H1 (cell line): ENCODE results near the gene SLC2A10.

Experiments
- CREB1 ChIP-seq: IDR thresholded peaks from 2 replicates; pipeline ENCODE4 v1.6.1; 2012; ENCODE audit warnings: inconsistent platforms
- CTCF ChIP-seq, 3 experiments: IDR thresholded peaks; 1 replicate in 2 of 3; 2 replicates in 1 of 3; pipeline versions ENCODE4 v1.5.1 to v1.6.1; 2011; ENCODE audit warnings: low read length in 3 of 3, mild to moderate bottlenecking in 3 of 3, inconsistent platforms in 2 of 3, low read depth in 1 of 3, moderate library complexity in 1 of 3; ENCODE audit not compliant: insufficient read depth in 1 of 3; ENCODE audit errors: control extremely low read depth in 1 of 3
- KDM5A ChIP-seq: fragments of 200-600 bp; IDR thresholded peaks from 2 replicates; pipeline ENCODE4 v1.7.1; 2012; ENCODE audit warnings: mild to moderate bottlenecking, low read length, inconsistent platforms, mixed read lengths
- TBP ChIP-seq: IDR thresholded peaks from 2 replicates; pipeline ENCODE4 v1.6.1; 2011; ENCODE audit warnings: low read depth, low read length, improper control_type of control experiment
- ZNF274 ChIP-seq: IDR thresholded peaks from 2 replicates; pipeline ENCODE4 v1.7.0; 2012; ENCODE audit warnings: low read length, borderline replicate concordance; ENCODE audit errors: extremely low read depth

- no peak for TF ChIP-seq CTCF (IDR thresholded peaks at IDR 0.05; ENCODE audit: control extremely low read depth in 1 of 3, insufficient read depth in 1 of 3, low read depth in 1 of 3, low read length in 3 of 3)
- TF ChIP-seq KDM5A: no peak
- no peak for TF ChIP-seq ZNF274
- TF ChIP-seq CREB1: no peak
- no peak for TF ChIP-seq TBP
Measured at GRCh38 chr20:46673394-46674252, 35.8 kb upstream of the SLC2A10 start.
